ENCODE data around the gene CST4.
"Not testable (repeated sequence)": the region's sequence is repeated elsewhere in the genome, so short reads cannot be mapped to it uniquely, and the experiment has no call there.

The CST4 gene

GRCh38 chr20:23659989-23660837 is 28.6 kb downstream of the CST4 start:
- DNase-seq (ENCODE audit: low spot score): peak; percentile 12

GRCh38 chr20:23659610-23659988 is 29.2 kb downstream of the CST4 start:
- not testable (repeated sequence) for DNase-seq (ENCODE audit: low spot score)

GRCh38 chr20:23658989-23659609 is 29.7 kb downstream of the CST4 start:
- DNase-seq (ENCODE audit: low spot score): peak; percentile 93

- DNase-seq (ENCODE audit: low spot score): peak; percentile 52
Observed at GRCh38 chr20:23658336-23658735, 30.5 kb downstream of the CST4 start.

GRCh38 chr20:23657202-23657601 is 31.6 kb downstream of the CST4 start:
- DNase-seq (ENCODE audit: low spot score): no peak

GRCh38 chr20:23656372-23656771 is 32.5 kb downstream of the CST4 start:
- peak; percentile 31 for DNase-seq (ENCODE audit: low spot score)

GRCh38 chr20:23655491-23656211 is 33.2 kb downstream of the CST4 start:
- no peak for DNase-seq (ENCODE audit: low spot score)

GRCh38 chr20:23654717-23655116 is 34.1 kb downstream of the CST4 start:
- no peak for DNase-seq (ENCODE audit: low spot score)

GRCh38 chr20:23654000-23654399 is 34.8 kb downstream of the CST4 start:
- DNase-seq (ENCODE audit: low spot score): no peak

GRCh38 chr20:23653400-23653938 is 35.4 kb downstream of the CST4 start:
- DNase-seq (ENCODE audit: low spot score): no peak

GRCh38 chr20:23652926-23653325 is 35.9 kb downstream of the CST4 start:
- no peak for DNase-seq (ENCODE audit: low spot score)

- DNase-seq (ENCODE audit: low spot score): peak; percentile 92
Observed at GRCh38 chr20:23652371-23652770, 36.5 kb downstream of the CST4 start.

GRCh38 chr20:23651117-23651516 is 37.7 kb downstream of the CST4 start:
- DNase-seq (ENCODE audit: low spot score): no peak

GRCh38 chr20:23649830-23650417 is 38.9 kb downstream of the CST4 start:
- no peak for DNase-seq (ENCODE audit: low spot score)

- no peak for DNase-seq (ENCODE audit: low spot score)
Observed at GRCh38 chr20:23649242-23649641, 39.6 kb downstream of the CST4 start.

- no peak for DNase-seq (ENCODE audit: low spot score)
Observed at GRCh38 chr20:23647346-23647745, 41.5 kb downstream of the CST4 start.

GRCh38 chr20:23646106-23646873 is 42.5 kb downstream of the CST4 start:
- DNase-seq (ENCODE audit: low spot score): no peak

GRCh38 chr20:23645575-23645974 is 43.3 kb downstream of the CST4 start:
- no peak for DNase-seq (ENCODE audit: low spot score)

- no peak for DNase-seq (ENCODE audit: low spot score)
Observed at GRCh38 chr20:23644164-23644563, 44.7 kb downstream of the CST4 start.

GRCh38 chr20:23643659-23644058 is 45.2 kb downstream of the CST4 start:
- no peak for DNase-seq (ENCODE audit: low spot score)

- DNase-seq (ENCODE audit: low spot score): peak; percentile 93
Observed at GRCh38 chr20:23641936-23642751, 46.7 kb downstream of the CST4 start.
